Thymus (tissue), 11 donors: ENCODE measurements around the gene CUX1. TPM values are rescaled to one million over a fixed set of nuclear protein-coding genes. Genes with fewer than 3 reads are reported as not detected.

Experiments used
- DNase-seq, 9 donors: peaks; one replicate each; pipeline ENCODE4 v3.0.0-alpha.2; 2013; ENCODE audit warnings: low spot score in 9 of 9, low read depth in 6 of 9, missing footprints in 1 of 9
- H3K27ac ChIP-seq, 2 donors: one replicate each; pipeline ENCODE4 v1.5.1; 2013; ENCODE audit warnings: control low read depth in 1 of 2, low read depth in 1 of 2, low read length in 1 of 2, mild to moderate bottlenecking in 1 of 2, moderate library complexity in 1 of 2
- H3K27me3 ChIP-seq, 2 donors: one replicate each; pipeline ENCODE4 v1.5.1; 2013; ENCODE audit warnings: low read length in 1 of 2; ENCODE audit not compliant: control insufficient read depth in 2 of 2, insufficient read depth in 1 of 2
- H3K36me3 ChIP-seq, 2 donors: one replicate each; pipeline ENCODE4 v1.5.1; 2013; ENCODE audit warnings: low read length in 1 of 2, mild to moderate bottlenecking in 1 of 2, moderate library complexity in 1 of 2; ENCODE audit not compliant: control insufficient read depth in 2 of 2, insufficient read depth in 2 of 2
- H3K4me1 ChIP-seq, 2 donors: one replicate each; pipeline ENCODE4 v1.5.1; 2013; ENCODE audit warnings: low read length in 2 of 2; ENCODE audit not compliant: control insufficient read depth in 2 of 2, insufficient read depth in 2 of 2
- H3K4me3 ChIP-seq, 2 donors: one replicate each; pipeline ENCODE4 v1.5.1; 2013; ENCODE audit warnings: low read length in 2 of 2, control low read depth in 1 of 2, mild to moderate bottlenecking in 1 of 2
- H3K9me3 ChIP-seq, 2 donors: one replicate each; pipeline ENCODE4 v1.5.1; 2013; ENCODE audit warnings: low read length in 1 of 2, mild to moderate bottlenecking in 1 of 2; ENCODE audit not compliant: control insufficient read depth in 2 of 2, insufficient read depth in 1 of 2
- WGBS: extraction: QIAGEN DNeasy Blood & Tissue Kit; methylation state at CpG from one replicate; pipeline ENCODE4 v1.1.7; 2013; 5-methylcytosine and 5-hydroxymethylcytosine counted together
- polyA plus RNA-seq: library from polyadenylated mRNA; stranded (reverse); fragments of 200-250 nt; gene quantifications from one replicate; pipeline ENCODE4 v1.2.3, GENCODE V29; 2013
- total RNA-seq: library from RNA; stranded (reverse); fragments of 120-200 nt; gene quantifications from one replicate; pipeline ENCODE4 v1.2.4, GENCODE V29; 2013
- donor health status: healthy.

The CUX1 gene
- total and polyA plus RNA-seq, 2 donors, result 27.8 to 35.0 TPM

DNA sequence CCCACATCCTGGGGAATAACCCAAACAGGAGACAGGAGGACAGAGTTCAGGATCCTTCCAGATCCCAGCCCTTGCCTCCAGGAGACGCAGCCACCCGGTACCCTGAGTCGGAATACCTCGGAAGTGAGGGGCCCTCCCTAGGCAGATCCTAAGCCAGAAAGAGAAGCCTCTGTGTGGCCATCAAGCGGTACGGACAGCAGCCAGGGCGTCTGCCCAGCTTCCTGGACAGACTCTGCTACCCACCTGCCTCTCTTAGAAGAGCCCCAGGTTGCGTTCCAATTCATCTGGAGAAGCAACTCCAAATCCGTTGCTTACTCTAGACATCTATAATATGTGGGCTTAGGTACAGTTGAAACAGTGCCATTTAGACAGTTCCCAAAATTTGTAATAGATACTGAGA is 249.1 kb downstream of the CUX1 start:
- Histone ChIP-seq H3K27me3 (no peaks in the 10 kb centered on the region), H3K9me3 (peaks cover 2 to 6% of the 10 kb centered on the region in 2 donors), H3K4me3 (no peak overlapping the region), H3K4me1 (peaks cover 0 to 15% of the 10 kb centered on the region in 2 donors), H3K36me3 (peaks cover 18 to 23% of the 10 kb centered on the region in 2 donors), H3K27ac (no peak overlapping the region)
- no peak for DNase-seq
- 92% methylated on average over 9 of the region's 9 CpGs for WGBS

DNA sequence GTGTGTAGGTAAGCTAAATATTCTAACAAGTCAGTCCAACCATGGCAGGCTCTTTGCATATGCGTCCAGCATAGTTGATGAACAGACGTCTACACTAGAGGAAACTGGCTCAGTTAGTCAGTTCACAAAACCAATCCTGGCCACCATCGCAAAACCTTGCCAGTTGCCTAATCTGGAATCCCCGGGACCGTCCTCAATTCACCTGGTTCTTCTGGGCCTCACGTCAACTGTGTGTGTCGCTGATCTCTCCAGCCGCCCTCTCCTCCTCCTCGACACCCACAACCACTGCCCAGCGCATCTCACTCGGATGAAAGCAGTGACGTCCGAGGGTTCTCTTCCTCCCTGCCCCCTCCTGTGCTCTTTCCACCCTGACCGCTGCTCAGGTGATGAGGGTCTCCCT is 251.4 kb downstream of the CUX1 start:
- Histone ChIP-seq H3K9me3 (peaks cover 7 to 8% of the 10 kb centered on the region in 2 donors), H3K27me3 (no peaks in the 10 kb centered on the region), H3K4me3 (no peak overlapping the region), H3K4me1 (peaks cover 0 to 13% of the 10 kb centered on the region in 2 donors), H3K27ac (no peak overlapping the region), H3K36me3 (peaks cover 29 to 31% of the 10 kb centered on the region in 2 donors)
- 91% methylated on average over 14 of the region's 14 CpGs for WGBS
- DNase-seq, result no peak

DNA sequence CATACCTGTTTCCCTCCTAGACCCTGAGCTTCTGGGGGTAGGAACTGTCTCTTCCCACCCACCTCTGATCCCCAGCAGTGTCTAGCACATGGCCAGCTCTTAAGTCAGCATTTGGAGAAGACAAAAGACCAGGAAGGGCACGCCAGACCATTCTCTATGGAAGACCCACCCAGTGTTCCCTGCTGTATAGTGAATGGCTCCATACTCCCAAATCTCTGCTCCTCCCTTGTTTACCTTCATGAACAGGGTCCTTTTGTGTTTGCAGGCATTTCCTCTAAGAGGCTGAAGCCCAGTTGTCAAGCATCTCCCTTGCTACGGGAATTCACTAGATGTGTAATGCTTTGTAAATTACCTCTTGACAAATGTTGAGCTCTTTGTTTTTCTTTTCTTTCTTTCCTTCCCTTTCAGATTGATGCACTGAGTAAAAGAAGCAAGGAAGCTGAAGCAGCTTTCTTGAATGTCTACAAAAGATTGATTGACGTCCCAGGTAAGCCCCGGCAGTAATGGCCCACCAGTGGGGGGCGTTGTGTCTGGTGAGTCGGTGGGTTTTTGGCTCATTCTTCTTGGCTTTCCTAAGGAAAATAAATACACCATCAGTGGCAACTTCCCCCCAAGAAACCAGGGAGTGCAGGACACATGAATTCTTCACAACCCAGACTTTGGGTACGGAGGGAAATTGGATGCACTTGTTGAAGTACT is 252.7 kb downstream of the CUX1 start:
- over 99% methylated on average over 7 of the region's 7 CpGs for WGBS
- H3K27me3 ChIP-seq, result no peaks in the 10 kb centered on the region

GRCh38 chr7:102072003-102072402 is 254.6 kb downstream of the CUX1 start:
- H3K36me3 ChIP-seq, result peaks cover 43 to 47% of the 10 kb centered on the region in 2 donors
- peaks cover 7 to 8% of the 10 kb centered on the region in 2 donors for H3K9me3 ChIP-seq
- 97% methylated on average over 5 of the region's 5 CpGs for WGBS
- peaks cover 2 to 3% of the 10 kb centered on the region in 2 donors for H3K4me1 ChIP-seq
- no peak for DNase-seq
- H3K27me3 ChIP-seq, result no peaks in the 10 kb centered on the region
- H3K27ac ChIP-seq, result no peak overlapping the region
- no peak overlapping the region for H3K4me3 ChIP-seq

More for the DNA sequence above, 252.7 kb downstream of the CUX1 start:
- Histone ChIP-seq H3K4me3 (no peak overlapping the region), H3K27ac (no peak overlapping the region), H3K4me1 (peaks cover 0 to 3% of the 10 kb centered on the region in 2 donors), H3K36me3 (peaks cover 37 to 38% of the 10 kb centered on the region in 2 donors), H3K9me3 (peaks cover 7 to 8% of the 10 kb centered on the region in 2 donors)
- no peak for DNase-seq

GRCh38 chr7:102072636-102073209 is 255.3 kb downstream of the CUX1 start:
- H3K27ac ChIP-seq, result no peak overlapping the region
- no peak for DNase-seq
- H3K4me3 ChIP-seq, result no peak overlapping the region
- H3K27me3 ChIP-seq, result no peaks in the 10 kb centered on the region
- H3K9me3 ChIP-seq, result peaks cover 7 to 8% of the 10 kb centered on the region in 2 donors
- WGBS, result 96% methylated on average over 8 of the region's 8 CpGs
- peaks cover 43 to 47% of the 10 kb centered on the region in 2 donors for H3K36me3 ChIP-seq
- peaks cover 3 to 4% of the 10 kb centered on the region in 2 donors for H3K4me1 ChIP-seq

GRCh38 chr7:102073931-102074880 is 256.8 kb downstream of the CUX1 start:
- H3K4me3 ChIP-seq, result no peak overlapping the region
- peaks cover 3 to 4% of the 10 kb centered on the region in 2 donors for H3K4me1 ChIP-seq
- WGBS, result 96% methylated on average over 14 of the region's 14 CpGs
- H3K9me3 ChIP-seq, result peaks cover 7 to 8% of the 10 kb centered on the region in 2 donors
- no peaks in the 10 kb centered on the region for H3K27me3 ChIP-seq
- peaks cover 43 to 49% of the 10 kb centered on the region in 2 donors for H3K36me3 ChIP-seq
- DNase-seq, result no peak
- no peak overlapping the region for H3K27ac ChIP-seq

DNA sequence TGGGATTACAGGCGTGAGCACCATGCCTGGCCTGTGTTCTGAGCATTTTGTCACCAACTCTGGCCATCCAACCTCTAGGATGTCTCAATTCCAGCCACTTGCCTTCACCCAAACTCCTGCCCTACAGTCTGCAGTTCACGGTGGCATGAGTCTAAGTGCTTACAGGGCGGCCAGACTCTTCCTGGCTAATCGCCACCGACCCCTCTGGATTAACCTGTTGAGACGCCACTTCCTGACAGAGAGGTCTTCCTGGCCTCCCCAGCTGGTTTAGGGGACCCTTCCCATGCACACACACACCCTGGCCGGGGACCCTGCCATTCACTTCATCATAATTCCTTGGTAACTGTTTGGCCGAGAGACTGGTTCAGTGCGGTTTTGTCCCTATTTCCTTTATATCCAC is 257.7 kb downstream of the CUX1 start:
- H3K27me3 ChIP-seq, result no peaks in the 10 kb centered on the region
- peaks cover 3 to 4% of the 10 kb centered on the region in 2 donors for H3K4me1 ChIP-seq
- no peak overlapping the region for H3K4me3 ChIP-seq
- WGBS, result 98% methylated on average over 9 of the region's 9 CpGs
- H3K9me3 ChIP-seq, result peaks cover 7 to 8% of the 10 kb centered on the region in 2 donors
- H3K36me3 ChIP-seq, result peaks cover 40 to 54% of the 10 kb centered on the region in 2 donors
- no peak overlapping the region for H3K27ac ChIP-seq
- DNase-seq, result no peak

DNA sequence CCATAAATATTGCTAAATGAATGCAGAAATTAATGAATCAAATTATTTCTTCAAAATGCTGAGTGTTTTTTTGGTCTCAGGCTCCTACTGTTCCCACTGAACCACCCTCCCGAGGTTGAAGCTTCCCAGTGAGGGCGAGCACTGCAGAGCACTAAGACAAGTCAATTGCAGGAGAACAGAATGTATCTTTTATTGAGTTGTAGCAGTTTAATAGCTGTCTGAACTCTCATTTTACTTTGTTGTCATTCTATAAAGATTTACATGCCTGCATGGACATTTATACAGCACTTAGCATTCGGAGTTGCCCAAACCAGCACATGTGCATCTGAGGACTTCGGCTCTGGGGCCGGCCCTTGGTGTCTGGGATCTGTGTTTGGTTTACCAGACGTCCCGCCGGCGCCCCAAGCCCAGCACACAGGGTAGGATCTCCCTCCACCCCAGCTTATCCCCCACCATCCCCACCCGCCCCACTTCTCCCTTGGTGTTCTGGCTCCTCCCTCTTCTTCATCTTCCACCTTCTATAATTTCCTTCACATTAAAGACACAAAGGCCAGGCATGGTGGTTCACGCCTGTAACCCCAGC is 258.2 kb downstream of the CUX1 start:
- no peak for DNase-seq
- no peak overlapping the region for H3K27ac ChIP-seq
- peaks cover 36 to 49% of the 10 kb centered on the region in 2 donors for H3K36me3 ChIP-seq
- H3K4me3 ChIP-seq, result no peak overlapping the region
- WGBS, result 98% methylated on average over 11 of the region's 11 CpGs
- H3K27me3 ChIP-seq, result no peaks in the 10 kb centered on the region
- peaks cover 3 to 4% of the 10 kb centered on the region in 2 donors for H3K4me1 ChIP-seq
- peaks cover 7 to 10% of the 10 kb centered on the region in 2 donors for H3K9me3 ChIP-seq
